CD4-positive, alpha-beta T cell (primary cell): ENCODE data around the gene PRSS36. TPM values are rescaled to one million over a fixed set of nuclear protein-coding genes. Genes with fewer than 3 reads are reported as not detected.
"Not testable (repeated sequence)": the region's sequence is repeated elsewhere in the genome, so short reads cannot be mapped to it uniquely, and the experiment has no call there.

Source experiments
- ATAC-seq: fragments of 200-7000 bp; cut with Tn5 transposase; one replicate; pipeline ENCODE4 v1.10.0; 2022; ENCODE audit warnings: mild to moderate bottlenecking; ENCODE audit not compliant: poor library complexity
- CTCF ChIA-PET: fragments of 350-600 bp; sonication (Branson Sonifier 250); formaldehyde crosslinking; loops from one replicate; lab custom pipeline; 2021; ENCODE audit warnings: antibody characterized with exemption, inconsistent platforms; lab: Charles Lee
- POLR2A ChIA-PET: fragments of 350-600 bp; sonication (Branson Sonifier 250); formaldehyde crosslinking; loops from one replicate; lab custom pipeline; 2021; ENCODE audit warnings: antibody characterized with exemption, inconsistent platforms; lab: Charles Lee
- DNase-seq, 14 experiments: peaks; one replicate each; pipeline ENCODE4 v3.0.0-alpha.2; 2013 to 2020; ENCODE audit warnings: mixed read lengths in 2 of 14
- H3K27ac ChIP-seq, 2 donors: one replicate each; pipeline versions ENCODE4 v1.5.1 to v1.7.0; 2013; ENCODE audit warnings: low read length in 2 of 2, low read depth in 1 of 2, mild to moderate bottlenecking in 1 of 2
- H3K27me3 ChIP-seq, 2 experiments: 1 replicate in 1 of 2; 2 replicates in 1 of 2; pipeline versions ENCODE4 v1.6.1 to v1.7.0; 2013; ENCODE audit warnings: low read length in 2 of 2, control low read depth in 1 of 2, mild to moderate bottlenecking in 1 of 2, moderate library complexity in 1 of 2; ENCODE audit not compliant: insufficient read depth in 2 of 2, control insufficient read depth in 1 of 2
- H3K36me3 ChIP-seq: one replicate; pipeline ENCODE4 v1.6.1; 2013; ENCODE audit warnings: low read length, control low read depth; ENCODE audit not compliant: insufficient read depth
- H3K4me1 ChIP-seq: one replicate; pipeline ENCODE4 v1.6.1; 2013; ENCODE audit warnings: low read length, control low read depth; ENCODE audit not compliant: insufficient read depth
- H3K4me3 ChIP-seq: one replicate; pipeline ENCODE4 v1.5.1; 2013; ENCODE audit warnings: mild to moderate bottlenecking, low read length, moderate library complexity
- H3K9me3 ChIP-seq, 2 experiments: 1 replicate in 1 of 2; 2 replicates in 1 of 2; pipeline versions ENCODE4 v1.6.1 to v1.7.0; 2013; ENCODE audit warnings: low read length in 2 of 2, mild to moderate bottlenecking in 2 of 2, control low read depth in 1 of 2, moderate library complexity in 1 of 2; ENCODE audit not compliant: control insufficient read depth in 1 of 2, insufficient read depth in 1 of 2
- H3K27ac Mint-ChIP-seq: one replicate; pipeline ENCODE4 v1.8.0; 2020; ENCODE audit warnings: mixed read lengths
- H3K27me3 Mint-ChIP-seq: one replicate; pipeline ENCODE4 v1.8.0; 2021; ENCODE audit warnings: mixed read lengths
- H3K36me3 Mint-ChIP-seq: one replicate; pipeline ENCODE4 v1.8.0; 2021; ENCODE audit warnings: low read depth, mixed read lengths
- H3K4me1 Mint-ChIP-seq: one replicate; pipeline ENCODE4 v1.8.0; 2021; ENCODE audit warnings: low read depth, mixed read lengths
- H3K4me3 Mint-ChIP-seq: one replicate; pipeline ENCODE4 v1.8.0; 2020; ENCODE audit warnings: mild to moderate bottlenecking, mixed read lengths
- H3K9me3 Mint-ChIP-seq: one replicate; pipeline ENCODE4 v1.8.0; 2020; ENCODE audit warnings: mixed read lengths
- CTCF ChIP-seq: fragments of 200-600 bp; IDR thresholded peaks from one replicate; pipeline ENCODE4 v1.8.0; 2022; ENCODE audit warnings: antibody characterized with exemption, mild to moderate bottlenecking
- intact Hi-C, 2 experiments: fragments of 100-400 bp; cut with DNase I in 1 of 2; cut with micrococcal nuclease in 1 of 2; formaldehyde crosslinking; loops; one replicate each; pipeline versions ENCODE4 v1.15.1 to v1.9.0; 2023 to 2025; cut with DNase I, micrococcal nuclease
- total RNA-seq, 174 experiments: library from RNA in 2 of 174; stranded (reverse) in 2 of 174; gene quantifications; one replicate each; pipeline ENCODE4 v1.2.3 and lab custom pipeline; 2021 to 2026

Gene PRSS36
- total RNA-seq, 2 experiments from 2014 or later: 0.33 to 0.56 TPM

GRCh38 chr16:31177136-31177535, 27.3 kb upstream of the PRSS36 start:
- peak overlapping the region; percentile 35 to 41 for H3K27ac ChIP-seq
- H3K27me3 ChIP-seq: no peaks in the 10 kb centered on the region
- POLR2A ChIA-PET: interaction anchor here (0.6 to 5.2 kb wide), 17 partner anchors 9 to 692 kb away, joined by 3 to 152 read pairs (median 5); partner anchors contain the start of genes ARMC5, KAT8, PHKG2 and PYCARD
- Mint-ChIP-seq H3K36me3 (peaks cover 28% of the 10 kb centered on the region), H3K4me3 (peak overlapping the region; percentile 97), H3K9me3 (no peaks in the 10 kb centered on the region), H3K27ac (peak overlapping the region; percentile 81), H3K4me1 (peaks cover 39% of the 10 kb centered on the region), H3K27me3 (no peaks in the 10 kb centered on the region)
- no peaks in the 10 kb centered on the region for H3K36me3 ChIP-seq
- DNase-seq: peak in 13 of 14 experiments; percentile 20 to 77 (median 46)
- intact Hi-C loops: loop anchor here in 1 of 2 experiments (2.0 kb wide), 1 partner anchor 16 kb away; no protein-coding TSS in a partner anchor
- no peak for TF ChIP-seq CTCF
- H3K9me3 ChIP-seq: no peaks in the 10 kb centered on the region
- ATAC-seq: peak; percentile 38
- CTCF ChIA-PET: interaction anchor here (0.9 to 3.5 kb wide), 3 partner anchors 17 to 283 kb away, joined by 3 to 19 read pairs (median 3); no protein-coding TSS in a partner anchor
- H3K4me1 ChIP-seq: peaks cover 40% of the 10 kb centered on the region
- peak overlapping the region; percentile 31 for H3K4me3 ChIP-seq

GRCh38 chr16:31170048-31170447, 20.2 kb upstream of the PRSS36 start:
- H3K36me3 ChIP-seq, POLR2A ChIA-PET, H3K27ac Mint-ChIP-seq: not testable (repeated sequence)

DNA sequence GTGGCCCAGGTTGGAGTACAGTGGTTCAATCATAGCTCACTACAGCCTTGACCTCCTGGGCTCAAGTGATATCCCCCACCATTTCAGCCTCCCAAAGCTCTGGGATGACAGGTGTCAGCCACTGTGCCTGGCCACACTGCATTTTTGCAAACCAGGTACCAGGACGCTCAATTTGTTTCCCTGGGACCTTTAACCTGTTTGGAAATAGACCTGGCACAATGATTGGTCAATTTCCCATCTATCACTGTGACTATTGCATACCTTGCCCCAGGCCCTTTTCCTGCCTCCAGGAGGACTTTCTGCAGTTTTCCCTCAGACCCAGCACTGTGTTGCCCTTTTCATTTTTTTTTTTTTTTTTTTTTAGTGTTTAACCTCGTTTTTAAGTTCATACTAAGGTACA, 19.0 kb upstream of the PRSS36 start:
- Histone ChIP-seq H3K4me1 (no peaks in the 10 kb centered on the region), H3K27me3 (no peaks in the 10 kb centered on the region), H3K9me3 (no peaks in the 10 kb centered on the region), H3K27ac (no peak overlapping the region), H3K36me3 (no peaks in the 10 kb centered on the region), H3K4me3 (no peak overlapping the region)
- H3K27me3 Mint-ChIP-seq: no peaks in the 10 kb centered on the region
- CTCF ChIA-PET: no interaction called here
- no peak for ATAC-seq
- no peak for TF ChIP-seq CTCF
- H3K27ac Mint-ChIP-seq: no peak overlapping the region
- no peaks in the 10 kb centered on the region for H3K36me3 Mint-ChIP-seq
- no peaks in the 10 kb centered on the region for H3K9me3 Mint-ChIP-seq
- no peaks in the 10 kb centered on the region for H3K4me1 Mint-ChIP-seq
- POLR2A ChIA-PET: interaction anchor here (4.2 kb wide), 1 partner anchor 11 kb away, joined by 16 read pairs; the partner anchor contains the start of gene FUS
- no peak overlapping the region for H3K4me3 Mint-ChIP-seq
- no peak for DNase-seq
- intact Hi-C loops: no loop called here

More at GRCh38 chr16:31170048-31170447, 20.2 kb upstream of the PRSS36 start:
- H3K9me3 Mint-ChIP-seq, H3K27me3 ChIP-seq, CTCF ChIA-PET, H3K36me3 Mint-ChIP-seq, H3K27me3 Mint-ChIP-seq, H3K4me1 Mint-ChIP-seq, H3K27ac ChIP-seq, H3K4me1 ChIP-seq, intact Hi-C loops, ATAC-seq, H3K9me3 ChIP-seq, H3K4me3 ChIP-seq, H3K4me3 Mint-ChIP-seq, DNase-seq: not testable (repeated sequence)

DNA sequence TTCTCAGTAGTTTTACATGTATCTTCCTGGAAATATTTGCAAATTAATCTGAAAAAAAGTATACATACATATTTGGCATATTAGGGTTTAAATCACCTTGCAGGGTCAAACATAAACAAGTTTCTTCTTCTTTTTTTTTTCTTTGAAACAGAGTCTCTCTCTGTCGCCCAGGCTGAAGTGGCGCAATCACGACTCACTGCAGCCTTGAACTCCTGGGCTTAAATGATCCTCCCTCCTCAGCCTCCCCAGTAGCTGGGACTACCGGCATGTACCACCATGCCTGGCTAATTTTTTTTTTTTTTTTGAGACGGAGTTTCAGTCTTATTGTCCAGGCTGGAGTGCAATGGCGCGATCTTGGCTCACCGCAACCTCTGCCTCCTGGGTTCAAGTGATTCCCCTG, 17.4 kb upstream of the PRSS36 start:
- Histone ChIP-seq H3K27me3 (no peaks in the 10 kb centered on the region), H3K9me3 (no peaks in the 10 kb centered on the region), H3K4me3 (no peak overlapping the region), H3K36me3 (no peaks in the 10 kb centered on the region), H3K4me1 (no peaks in the 10 kb centered on the region), H3K27ac (no peak overlapping the region)
- no peak for ATAC-seq
- DNase-seq: no peak
- H3K4me1 Mint-ChIP-seq: no peaks in the 10 kb centered on the region
- POLR2A ChIA-PET: interaction anchor here (0.7 to 4.2 kb wide), 2 partner anchors 13 to 293 kb away, joined by 5 to 16 read pairs; partner anchors contain the start of gene FUS
- CTCF ChIA-PET: no interaction called here
- H3K27ac Mint-ChIP-seq: no peak overlapping the region
- no peak overlapping the region for H3K4me3 Mint-ChIP-seq
- no peaks in the 10 kb centered on the region for H3K9me3 Mint-ChIP-seq
- H3K27me3 Mint-ChIP-seq: no peaks in the 10 kb centered on the region
- intact Hi-C loops: no loop called here
- no peaks in the 10 kb centered on the region for H3K36me3 Mint-ChIP-seq
- TF ChIP-seq CTCF: no peak
